NCI-H345 (cell line): Measurements from ENCODE around the gene ADAMTS14.

Source experiments
- DNase-seq: peaks from one replicate; lab custom pipeline; 2025; lab: John Stamatoyannopoulos, UW

The ADAMTS14 gene

DNA sequence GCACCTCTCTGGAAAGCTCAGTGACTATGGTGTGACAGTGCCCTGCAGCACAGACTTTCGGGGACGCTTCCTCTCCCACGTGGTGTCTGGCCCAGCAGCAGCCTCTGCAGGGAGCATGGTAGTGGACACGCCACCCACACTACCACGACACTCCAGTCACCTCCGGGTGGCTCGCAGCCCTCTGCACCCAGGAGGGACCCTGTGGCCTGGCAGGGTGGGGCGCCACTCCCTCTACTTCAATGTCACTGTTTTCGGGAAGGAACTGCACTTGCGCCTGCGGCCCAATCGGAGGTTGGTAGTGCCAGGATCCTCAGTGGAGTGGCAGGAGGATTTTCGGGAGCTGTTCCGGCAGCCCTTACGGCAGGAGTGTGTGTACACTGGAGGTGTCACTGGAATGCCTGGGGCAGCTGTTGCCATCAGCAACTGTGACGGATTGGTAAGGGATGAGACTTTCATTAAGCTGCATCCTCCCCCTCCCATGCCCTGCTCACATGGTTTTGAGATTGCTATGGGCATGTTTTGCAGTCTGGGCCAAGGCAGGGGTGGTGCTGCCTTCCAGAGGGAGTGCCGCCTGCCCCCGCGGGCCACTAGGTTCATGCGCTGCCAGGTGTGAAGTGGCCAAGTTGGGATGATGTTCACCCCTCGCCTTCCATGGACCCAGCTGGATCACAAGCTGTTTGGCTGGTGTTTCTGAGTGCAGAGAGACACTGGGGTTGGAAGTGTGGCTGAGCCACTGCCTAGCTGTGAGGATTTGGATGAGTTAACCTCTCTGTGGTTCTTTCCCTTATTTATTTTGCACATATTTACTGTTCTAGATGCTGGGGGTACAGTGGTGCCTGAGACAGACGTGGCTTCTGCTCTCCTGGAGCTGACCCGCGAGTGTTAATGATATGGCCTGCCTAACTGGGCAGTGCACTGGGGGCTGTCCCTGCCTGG lies 2.5 kb downstream of the ADAMTS14 start:
- DNase-seq: peak; percentile 47

GRCh38 chr10:70675496-70676161 lies 3.3 kb downstream of the ADAMTS14 start:
- DNase-seq: no peak

GRCh38 chr10:70676511-70676910 lies 4.2 kb downstream of the ADAMTS14 start:
- no peak for DNase-seq

DNA sequence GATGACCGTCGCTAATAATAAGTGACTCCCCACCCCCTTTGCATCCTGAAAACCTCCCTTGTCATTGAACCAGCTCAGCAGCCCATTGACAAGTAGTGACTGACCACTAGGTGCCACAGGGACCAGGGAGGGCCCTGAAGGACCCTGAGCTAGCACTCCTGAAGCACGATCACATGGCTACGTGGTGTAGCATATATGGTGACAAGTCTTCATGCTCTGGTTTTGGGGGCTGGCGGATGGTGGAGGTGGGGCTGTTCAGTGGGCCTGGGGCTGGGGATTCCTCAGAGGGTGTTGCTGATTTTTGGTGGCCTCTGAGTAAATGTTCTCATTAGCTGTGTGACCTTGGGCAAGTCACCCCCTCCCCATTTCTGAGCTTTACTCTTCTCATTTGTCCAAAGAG lies 4.7 kb downstream of the ADAMTS14 start:
- DNase-seq: no peak

- DNase-seq: no peak
Measured at GRCh38 chr10:70677620-70678249, 5.4 kb downstream of the ADAMTS14 start.

DNA sequence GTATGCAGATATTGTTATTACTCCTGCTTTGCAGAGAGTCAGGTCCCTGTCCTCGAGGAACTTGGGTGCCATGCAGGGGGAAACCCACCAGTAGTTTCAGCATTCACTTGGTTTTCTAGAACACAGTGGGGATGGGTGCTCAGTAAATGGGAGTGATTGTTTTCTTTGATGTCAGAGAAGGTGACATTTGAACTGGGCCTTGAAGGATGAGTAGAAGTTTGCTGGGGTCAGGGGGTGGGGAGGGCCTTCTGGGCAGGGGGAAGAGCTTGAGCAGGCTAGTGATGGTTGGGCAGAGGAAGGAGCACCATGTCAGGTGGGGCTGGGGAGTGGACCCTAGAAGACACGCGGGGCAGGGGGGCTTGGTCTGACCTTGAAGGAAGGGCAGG lies 5.9 kb downstream of the ADAMTS14 start:
- no peak for DNase-seq

DNA sequence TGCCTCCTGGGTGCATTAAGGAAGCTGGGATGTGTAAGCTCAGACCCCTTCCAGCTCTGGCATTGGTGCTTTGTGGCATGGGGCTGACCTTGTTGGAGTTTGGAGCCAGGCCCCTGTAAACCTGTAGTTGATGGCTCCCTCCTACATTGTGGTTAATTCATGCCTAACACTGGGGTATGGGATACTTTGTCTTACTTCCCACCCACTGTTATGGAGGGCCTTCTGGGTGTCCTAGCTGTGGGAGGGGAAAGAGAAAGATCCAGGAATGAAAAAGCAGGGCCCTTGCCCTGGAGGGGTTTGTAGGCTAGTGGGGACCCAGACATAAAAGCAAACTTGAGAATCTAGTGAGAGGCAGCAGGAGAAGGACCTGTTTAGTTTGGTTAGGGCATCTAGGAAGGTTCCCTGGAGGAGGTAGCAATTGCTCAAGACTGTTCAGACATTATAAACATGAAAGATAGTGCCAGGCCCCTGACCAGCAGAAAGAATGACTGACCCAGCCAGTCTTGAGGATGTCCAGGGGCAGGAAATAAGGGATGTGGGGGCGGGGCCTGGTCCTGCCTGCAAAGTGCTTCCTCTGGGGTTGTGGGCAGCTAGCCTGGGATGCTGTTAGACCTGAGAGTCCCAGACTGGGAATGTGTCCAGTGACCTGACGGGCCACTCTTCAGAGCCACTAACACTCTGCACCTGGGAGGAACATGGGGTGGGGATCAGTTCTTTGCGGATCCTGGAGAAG lies 6.6 kb downstream of the ADAMTS14 start:
- no peak for DNase-seq

DNA sequence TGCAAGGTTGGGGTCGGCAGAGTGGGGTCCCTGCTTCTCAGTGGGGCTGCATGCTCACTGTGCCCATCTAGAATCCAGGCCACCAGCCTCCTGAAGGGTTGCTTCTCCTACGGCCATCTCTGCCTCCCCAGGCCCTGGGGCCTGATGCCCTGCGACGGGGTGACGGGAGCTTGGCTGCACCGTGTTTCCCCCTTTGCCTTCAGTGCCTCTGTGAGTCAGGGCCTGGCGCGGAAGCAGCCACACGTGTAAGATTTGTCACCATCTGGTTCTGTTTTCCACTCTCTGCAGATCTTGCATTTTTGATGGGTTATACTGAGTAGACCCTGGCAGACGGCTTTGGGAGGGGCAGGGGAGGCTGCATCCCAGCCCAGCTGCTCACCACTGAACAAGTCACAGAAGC lies 7.2 kb downstream of the ADAMTS14 start:
- DNase-seq: no peak

DNA sequence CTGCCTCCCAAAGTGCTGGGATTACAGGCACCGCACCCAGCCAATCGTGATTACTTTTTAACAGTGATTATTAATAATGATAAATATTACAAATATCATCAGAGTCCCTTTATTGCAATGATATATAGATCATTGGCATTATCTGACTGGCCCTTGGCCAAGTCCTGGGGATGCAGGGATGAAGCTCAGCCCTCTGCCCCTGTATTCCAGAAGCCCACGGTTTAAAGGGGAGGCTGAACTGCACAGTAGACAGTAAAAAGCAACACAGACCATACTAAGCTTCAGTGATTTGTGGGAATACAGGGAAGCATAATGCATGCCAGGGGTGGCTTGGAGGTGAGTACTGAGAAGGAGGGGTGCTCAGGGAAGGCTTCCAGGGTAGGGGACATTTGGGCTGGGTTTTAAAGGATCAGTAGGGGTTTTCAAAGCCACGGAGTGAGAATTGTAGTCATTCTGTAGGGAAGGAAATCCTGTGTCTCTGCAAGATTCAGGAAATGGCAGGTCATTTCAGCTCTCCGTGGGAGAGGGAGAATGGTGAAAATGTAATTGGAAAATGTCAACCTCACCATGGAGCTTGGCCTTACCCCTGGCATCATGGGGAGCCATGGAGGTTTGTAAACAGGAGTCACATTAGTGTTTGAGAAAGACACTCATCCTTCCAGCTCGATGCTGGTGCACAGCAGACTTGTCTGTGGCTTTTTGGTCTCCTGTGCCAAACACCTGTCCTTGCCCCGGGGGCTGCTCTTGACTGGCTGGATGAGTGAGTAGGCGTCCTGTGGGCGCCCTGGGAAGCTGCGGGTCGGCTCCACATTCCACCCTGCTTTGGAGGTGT lies 8.8 kb downstream of the ADAMTS14 start:
- DNase-seq: peak; percentile 84

DNA sequence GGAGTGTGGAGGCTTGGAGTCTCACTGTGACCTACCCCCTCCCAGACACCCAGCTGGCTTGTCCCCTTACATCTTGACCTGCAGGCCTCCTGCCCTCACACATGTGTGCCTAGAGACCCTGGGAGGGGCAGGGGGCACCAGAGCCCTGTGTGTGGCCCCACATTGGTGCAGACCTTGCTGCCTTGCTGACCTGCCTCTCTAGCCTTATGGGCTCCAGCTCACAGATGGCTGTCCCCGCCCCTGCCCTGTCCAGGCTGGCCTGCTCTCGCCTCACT lies 9.4 kb downstream of the ADAMTS14 start:
- DNase-seq: no peak

- DNase-seq: no peak
Measured at GRCh38 chr10:70682920-70683600, 10.8 kb downstream of the ADAMTS14 start.

DNA sequence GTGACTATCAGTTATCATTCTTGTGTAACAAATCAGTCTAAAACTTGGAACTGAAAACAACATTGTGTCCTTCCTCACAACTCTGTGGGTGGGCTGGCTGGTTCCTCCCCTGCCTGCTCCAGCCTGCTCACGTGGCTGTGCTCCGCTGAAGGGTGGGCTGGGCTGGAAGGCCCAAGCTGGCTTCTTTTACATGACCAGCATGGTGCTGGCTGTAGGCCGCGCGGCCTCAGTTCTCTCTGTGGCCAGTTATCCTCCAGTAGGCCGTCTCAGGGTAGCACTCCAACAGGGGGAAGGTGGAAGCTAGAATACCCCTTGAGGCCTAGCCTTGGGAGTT lies 11.3 kb downstream of the ADAMTS14 start:
- DNase-seq: no peak

GRCh38 chr10:70683940-70684339 lies 11.6 kb downstream of the ADAMTS14 start:
- DNase-seq: no peak

DNA sequence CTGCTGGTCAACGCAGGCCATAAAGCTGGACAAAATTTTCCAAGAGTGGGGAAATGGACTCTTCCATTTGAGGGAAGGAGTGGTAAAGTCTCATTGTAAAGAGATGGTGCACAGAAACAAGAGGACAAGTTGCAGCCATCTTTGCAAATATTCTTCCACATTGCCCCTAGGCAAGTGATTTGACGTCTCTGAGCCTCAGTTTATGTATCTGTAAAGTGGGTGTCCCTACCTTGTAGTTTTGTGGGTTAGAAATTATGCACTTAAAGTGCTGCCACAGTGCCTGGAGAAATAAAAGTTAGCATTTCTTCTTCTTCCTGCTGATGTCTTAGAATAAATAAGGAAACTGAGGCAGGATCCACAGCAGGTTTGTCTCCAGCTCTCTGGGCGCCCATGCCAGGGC lies 12.1 kb downstream of the ADAMTS14 start:
- no peak for DNase-seq

DNA sequence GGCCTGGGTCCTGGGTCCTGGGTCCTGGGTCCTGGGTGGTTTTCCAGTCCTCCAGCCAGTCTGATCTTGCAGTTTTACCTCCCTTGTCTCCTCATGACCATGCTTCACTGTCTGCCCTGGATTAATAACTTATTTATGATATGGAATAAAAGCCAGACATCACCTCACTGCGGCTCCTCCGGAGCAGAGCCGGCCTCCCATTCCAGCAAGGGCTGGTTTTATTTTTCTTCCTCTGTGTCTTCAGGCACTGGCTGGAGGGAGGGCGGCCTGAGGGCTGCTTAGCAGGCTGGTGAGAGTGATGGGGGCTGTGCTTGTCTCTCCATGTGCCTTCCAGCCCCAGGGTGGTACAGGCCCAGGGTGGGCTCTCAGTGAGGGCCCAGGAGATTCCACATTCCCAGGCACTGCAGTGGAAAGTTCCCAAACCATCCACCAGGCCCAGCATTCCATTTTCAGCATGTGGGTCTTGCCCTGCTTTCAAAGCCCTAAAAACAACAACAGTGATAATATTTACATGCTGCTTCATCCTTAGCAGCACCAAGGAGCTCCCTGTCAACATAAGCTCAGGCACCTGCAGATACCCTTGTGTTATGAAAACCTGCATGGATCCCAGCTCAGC lies 12.6 kb downstream of the ADAMTS14 start:
- no peak for DNase-seq

- no peak for DNase-seq
Measured at GRCh38 chr10:70685455-70685911, 13.2 kb downstream of the ADAMTS14 start.

GRCh38 chr10:70688828-70689227 lies 16.5 kb downstream of the ADAMTS14 start:
- DNase-seq: no peak

- DNase-seq: no peak
Measured at GRCh38 chr10:70689661-70690060, 17.4 kb downstream of the ADAMTS14 start.

DNA sequence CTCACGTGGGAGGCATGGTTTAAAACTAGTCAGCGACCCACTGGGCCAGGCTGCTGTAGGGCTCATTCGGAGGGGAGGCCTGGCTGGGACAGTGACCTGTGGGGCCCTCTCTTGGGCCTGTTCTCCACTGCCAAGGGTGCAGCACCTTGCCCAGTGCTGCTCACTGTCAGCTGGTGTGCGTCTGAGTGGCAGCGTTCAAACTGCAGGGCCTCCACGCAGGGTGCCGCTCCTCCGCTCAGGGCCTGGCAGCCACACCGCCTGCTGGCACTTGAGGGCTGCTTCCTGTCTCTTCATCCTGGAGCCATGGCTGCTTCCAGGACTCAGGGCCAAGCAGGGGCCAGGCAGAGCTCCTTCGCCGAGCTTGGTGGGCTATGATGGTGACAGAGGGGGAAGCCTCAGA lies 18.3 kb downstream of the ADAMTS14 start:
- peak; percentile 62 for DNase-seq

DNA sequence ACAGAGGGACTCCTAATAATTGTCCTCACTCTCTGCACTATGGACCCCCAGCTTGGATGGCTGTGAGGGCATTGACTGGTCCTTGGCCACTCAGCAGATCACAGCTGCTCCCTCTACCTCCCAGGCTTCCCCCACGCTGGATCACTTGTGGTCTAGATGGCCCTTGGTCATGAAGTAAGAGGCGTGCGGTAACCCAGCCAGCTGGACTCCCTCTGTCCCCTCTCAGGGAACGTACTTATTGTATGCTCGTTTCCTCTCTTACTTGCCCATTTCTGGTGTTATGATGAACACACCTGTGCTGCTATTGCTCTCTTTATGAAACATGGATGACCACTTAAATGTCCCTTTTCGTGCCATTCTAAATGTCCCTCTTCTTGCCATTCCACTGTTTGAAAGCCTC lies 19.3 kb downstream of the ADAMTS14 start:
- no peak for DNase-seq
